Amniotic epithelial cell (primary cell): ENCODE data around the gene C12orf54.
"Not testable (repeated sequence)": the region's sequence is repeated elsewhere in the genome, so short reads cannot be mapped to it uniquely, and the experiment has no call there.

Source experiments
- DNase-seq: peaks from one replicate; pipeline ENCODE4 v3.0.0-alpha.2; 2010; ENCODE audit warnings: low read depth

The C12orf54 gene

GRCh38 chr12:48482198-48482597 lies at the start of gene C12orf54:
Gene C12orf54 (plus strand): TSS chr12:48482498. CDS start chr12:48483297, 799 bp downstream.
- no peak for DNase-seq

GRCh38 chr12:48434016-48434415 lies 48.3 kb upstream of the C12orf54 start:
- not testable (repeated sequence) for DNase-seq

GRCh38 chr12:48441069-48441468 lies 41.2 kb upstream of the C12orf54 start:
- peak; percentile 89 for DNase-seq

- DNase-seq: no peak
Observed at GRCh38 chr12:48442179-48442847, 40.0 kb upstream of the C12orf54 start.

- DNase-seq: no peak
Observed at GRCh38 chr12:48445538-48445937, 36.8 kb upstream of the C12orf54 start.

GRCh38 chr12:48446161-48446776 lies 36.0 kb upstream of the C12orf54 start:
- DNase-seq: no peak

- no peak for DNase-seq
Observed at GRCh38 chr12:48447755-48448154, 34.5 kb upstream of the C12orf54 start.

GRCh38 chr12:48451372-48451771 lies 30.9 kb upstream of the C12orf54 start:
- no peak for DNase-seq

GRCh38 chr12:48452961-48453360 lies 29.3 kb upstream of the C12orf54 start:
- not testable (repeated sequence) for DNase-seq

- DNase-seq: peak; percentile 70
Observed at GRCh38 chr12:48454667-48455066, 27.6 kb upstream of the C12orf54 start.

- no peak for DNase-seq
Observed at GRCh38 chr12:48455116-48455515, 27.2 kb upstream of the C12orf54 start.

GRCh38 chr12:48459259-48459658 lies 23.0 kb upstream of the C12orf54 start:
- DNase-seq: peak; percentile 23

GRCh38 chr12:48469027-48469426 lies 13.3 kb upstream of the C12orf54 start:
- not testable (repeated sequence) for DNase-seq

GRCh38 chr12:48472259-48472658 lies 10.0 kb upstream of the C12orf54 start, which contains the start of gene ANP32D:
Gene ANP32D (plus strand): TSS chr12:48472559. CDS start chr12:48472665, 106 bp downstream.
- DNase-seq: no peak

- no peak for DNase-seq
Observed at GRCh38 chr12:48473061-48473460, 9.2 kb upstream of the C12orf54 start.

- DNase-seq: not testable (repeated sequence)
Observed at GRCh38 chr12:48474497-48474896, 7.8 kb upstream of the C12orf54 start.

GRCh38 chr12:48482930-48483329 lies 632 bp downstream of the C12orf54 start:
- DNase-seq: no peak

- no peak for DNase-seq
Observed at GRCh38 chr12:48486261-48486660, 4.0 kb downstream of the C12orf54 start.

- DNase-seq: no peak
Observed at GRCh38 chr12:48486679-48487078, 4.4 kb downstream of the C12orf54 start.

GRCh38 chr12:48489012-48489411 lies 6.7 kb downstream of the C12orf54 start:
- peak; percentile 71 for DNase-seq

GRCh38 chr12:48489456-48489855 lies 7.2 kb downstream of the C12orf54 start:
- not testable (repeated sequence) for DNase-seq

GRCh38 chr12:48500281-48500680 lies 18.0 kb downstream of the C12orf54 start:
- not testable (repeated sequence) for DNase-seq

GRCh38 chr12:48506836-48507235 lies 24.5 kb downstream of the C12orf54 start:
- not testable (repeated sequence) for DNase-seq

- no peak for DNase-seq
Observed at GRCh38 chr12:48508987-48509386, 26.7 kb downstream of the C12orf54 start.
